ENCODE measurements around the gene EPS8L2.
"Not testable (repeated sequence)": the region's sequence is repeated elsewhere in the genome, so short reads cannot be mapped to it uniquely, and the experiment has no call there.

DNA sequence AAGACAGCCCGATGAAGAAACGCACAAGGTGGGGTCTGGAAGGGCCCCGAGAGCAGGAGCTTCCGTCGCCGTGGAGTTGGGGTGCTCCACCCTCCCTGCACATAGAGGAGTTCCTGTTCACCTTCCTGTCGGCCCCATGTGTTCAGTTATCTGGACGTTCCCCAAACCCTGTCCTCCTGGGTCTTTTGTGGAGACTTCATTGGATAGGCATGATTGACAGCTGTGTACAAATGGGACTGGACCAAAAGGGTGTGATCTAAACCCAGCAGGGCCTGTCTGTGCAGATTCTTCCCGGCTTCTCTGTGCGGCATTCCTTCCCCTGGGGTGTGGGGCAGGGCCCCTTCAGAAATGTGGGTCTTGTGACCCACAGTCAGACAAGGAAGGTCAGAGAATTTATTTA is 31.9 kb downstream of the EPS8L2 start:
- TF ChIP-seq, protein P1, sequence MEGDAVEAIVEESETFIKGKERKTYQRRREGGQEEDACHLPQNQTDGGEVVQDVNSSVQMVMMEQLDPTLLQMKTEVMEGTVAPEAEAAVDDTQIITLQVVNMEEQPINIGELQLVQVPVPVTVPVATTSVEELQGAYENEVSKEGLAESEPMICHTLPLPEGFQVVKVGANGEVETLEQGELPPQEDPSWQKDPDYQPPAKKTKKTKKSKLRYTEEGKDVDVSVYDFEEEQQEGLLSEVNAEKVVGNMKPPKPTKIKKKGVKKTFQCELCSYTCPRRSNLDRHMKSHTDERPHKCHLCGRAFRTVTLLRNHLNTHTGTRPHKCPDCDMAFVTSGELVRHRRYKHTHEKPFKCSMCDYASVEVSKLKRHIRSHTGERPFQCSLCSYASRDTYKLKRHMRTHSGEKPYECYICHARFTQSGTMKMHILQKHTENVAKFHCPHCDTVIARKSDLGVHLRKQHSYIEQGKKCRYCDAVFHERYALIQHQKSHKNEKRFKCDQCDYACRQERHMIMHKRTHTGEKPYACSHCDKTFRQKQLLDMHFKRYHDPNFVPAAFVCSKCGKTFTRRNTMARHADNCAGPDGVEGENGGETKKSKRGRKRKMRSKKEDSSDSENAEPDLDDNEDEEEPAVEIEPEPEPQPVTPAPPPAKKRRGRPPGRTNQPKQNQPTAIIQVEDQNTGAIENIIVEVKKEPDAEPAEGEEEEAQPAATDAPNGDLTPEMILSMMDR (IDR thresholded peaks at IDR 0.05; ENCODE audit: low read depth, low read length): not testable (repeated sequence)
- TF ChIP-seq EZH2phosphoT487 (IDR thresholded peaks at IDR 0.05; ENCODE audit: low read depth): not testable (repeated sequence)

All from OCI-LY3 (cell line).